ENCODE results near the gene PIGT. TPM values are rescaled to one million over a fixed set of nuclear protein-coding genes. Genes with fewer than 3 reads are reported as not detected.

Gene PIGT
- total RNA-seq, 1 donor from 2014 or later, result 14.7 TPM

GRCh38 chr20:45459606-45460005 is 43.7 kb downstream of the PIGT start:
- no peak for DNase-seq (ENCODE audit: low read depth)
- Histone ChIP-seq H3K27me3 (ENCODE audit: control insufficient read depth, insufficient read depth, low read length) (peaks cover 4% of the 10 kb centered on the region), H3K36me3 (ENCODE audit: control insufficient read depth, insufficient read depth, low read length) (no peaks in the 10 kb centered on the region), H3K4me3 (ENCODE audit: low read depth, low read length) (no peak overlapping the region)
- no peak for FAIRE-seq
- no peak for TF ChIP-seq CTCF (IDR thresholded peaks at IDR 0.05; ENCODE audit: insufficient read depth, low read length, severe bottlenecking)

GRCh38 chr20:45461225-45461624 is 45.3 kb downstream of the PIGT start:
- no peak for TF ChIP-seq CTCF (IDR thresholded peaks at IDR 0.05; ENCODE audit: insufficient read depth, low read length, severe bottlenecking)
- DNase-seq (ENCODE audit: low read depth) (no peak), FAIRE-seq (no peak)
- no peak overlapping the region for H3K4me3 ChIP-seq (ENCODE audit: low read depth, low read length)
- H3K36me3 ChIP-seq (ENCODE audit: control insufficient read depth, insufficient read depth, low read length), result no peaks in the 10 kb centered on the region
- H3K27me3 ChIP-seq (ENCODE audit: control insufficient read depth, insufficient read depth, low read length), result peaks cover 4% of the 10 kb centered on the region

- FAIRE-seq, result no peak
- Histone ChIP-seq H3K4me3 (ENCODE audit: low read depth, low read length) (no peak overlapping the region), H3K36me3 (ENCODE audit: control insufficient read depth, insufficient read depth, low read length) (no peaks in the 10 kb centered on the region), H3K27me3 (ENCODE audit: control insufficient read depth, insufficient read depth, low read length) (peaks cover 4% of the 10 kb centered on the region)
- no peak for DNase-seq (ENCODE audit: low read depth)
- TF ChIP-seq CTCF (IDR thresholded peaks at IDR 0.05; ENCODE audit: insufficient read depth, low read length, severe bottlenecking), result no peak
Measured at GRCh38 chr20:45462711-45463509, 47.0 kb downstream of the PIGT start.

- Histone ChIP-seq H3K27me3 (ENCODE audit: control insufficient read depth, insufficient read depth, low read length) (peaks cover 4% of the 10 kb centered on the region), H3K36me3 (ENCODE audit: control insufficient read depth, insufficient read depth, low read length) (no peaks in the 10 kb centered on the region), H3K4me3 (ENCODE audit: low read depth, low read length) (no peak overlapping the region)
- TF ChIP-seq CTCF (IDR thresholded peaks at IDR 0.05; ENCODE audit: insufficient read depth, low read length, severe bottlenecking), result no peak
- no peak for DNase-seq (ENCODE audit: low read depth)
- no peak for FAIRE-seq
Measured at GRCh38 chr20:45463709-45464108, 47.8 kb downstream of the PIGT start.

- no peak overlapping the region for H3K4me3 ChIP-seq (ENCODE audit: low read depth, low read length)
- FAIRE-seq (no peak), DNase-seq (ENCODE audit: low read depth) (no peak)
- no peak for TF ChIP-seq CTCF (IDR thresholded peaks at IDR 0.05; ENCODE audit: insufficient read depth, low read length, severe bottlenecking)
- H3K36me3 ChIP-seq (ENCODE audit: control insufficient read depth, insufficient read depth, low read length), result no peaks in the 10 kb centered on the region
- H3K27me3 ChIP-seq (ENCODE audit: control insufficient read depth, insufficient read depth, low read length), result peaks cover 11% of the 10 kb centered on the region
Measured at GRCh38 chr20:45465491-45466266, 49.7 kb downstream of the PIGT start.

All from bronchial epithelial cell (primary cell).